AG09319 (cell line): ENCODE results near the gene DDIAS.

Source experiments
- DNase-seq: peaks from one replicate; pipeline ENCODE4 v3.0.0-alpha.2; 2010; ENCODE audit warnings: low read depth; ENCODE audit errors: extremely low read depth
- TF ChIP-seq, protein P1 (sequence below): IDR thresholded peaks from 2 replicates; pipeline ENCODE4 v1.5.1; 2011; ENCODE audit warnings: low read depth, mild to moderate bottlenecking, inconsistent platforms, low read length, moderate library complexity

DDIAS gene

GRCh38 chr11:82974851-82975250 lies 73.3 kb downstream of the DDIAS start:
- TF ChIP-seq, protein P1, sequence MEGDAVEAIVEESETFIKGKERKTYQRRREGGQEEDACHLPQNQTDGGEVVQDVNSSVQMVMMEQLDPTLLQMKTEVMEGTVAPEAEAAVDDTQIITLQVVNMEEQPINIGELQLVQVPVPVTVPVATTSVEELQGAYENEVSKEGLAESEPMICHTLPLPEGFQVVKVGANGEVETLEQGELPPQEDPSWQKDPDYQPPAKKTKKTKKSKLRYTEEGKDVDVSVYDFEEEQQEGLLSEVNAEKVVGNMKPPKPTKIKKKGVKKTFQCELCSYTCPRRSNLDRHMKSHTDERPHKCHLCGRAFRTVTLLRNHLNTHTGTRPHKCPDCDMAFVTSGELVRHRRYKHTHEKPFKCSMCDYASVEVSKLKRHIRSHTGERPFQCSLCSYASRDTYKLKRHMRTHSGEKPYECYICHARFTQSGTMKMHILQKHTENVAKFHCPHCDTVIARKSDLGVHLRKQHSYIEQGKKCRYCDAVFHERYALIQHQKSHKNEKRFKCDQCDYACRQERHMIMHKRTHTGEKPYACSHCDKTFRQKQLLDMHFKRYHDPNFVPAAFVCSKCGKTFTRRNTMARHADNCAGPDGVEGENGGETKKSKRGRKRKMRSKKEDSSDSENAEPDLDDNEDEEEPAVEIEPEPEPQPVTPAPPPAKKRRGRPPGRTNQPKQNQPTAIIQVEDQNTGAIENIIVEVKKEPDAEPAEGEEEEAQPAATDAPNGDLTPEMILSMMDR = no peak
- DNase-seq = no peak

DNA sequence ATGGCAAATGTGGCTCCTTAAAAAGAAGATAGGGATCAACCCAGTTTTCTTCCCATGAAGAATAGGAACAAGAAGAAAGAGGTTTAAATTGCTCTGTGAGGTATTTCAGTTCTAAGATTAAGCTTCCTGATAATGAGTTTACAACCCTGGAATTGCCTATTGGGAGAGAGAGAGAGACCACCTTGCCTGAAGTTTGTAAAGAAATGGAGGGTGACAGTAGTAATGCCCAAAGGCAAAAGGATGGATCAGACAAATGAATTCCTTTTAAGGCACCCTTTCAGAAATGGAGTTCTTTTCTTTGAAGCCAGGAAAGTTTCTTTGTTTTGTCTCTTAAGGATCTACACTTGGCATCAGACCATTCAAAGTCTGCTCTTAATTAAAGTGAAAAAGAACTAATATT lies 74.3 kb downstream of the DDIAS start:
- TF ChIP-seq, protein P1 = no peak
- no peak for DNase-seq

DNA sequence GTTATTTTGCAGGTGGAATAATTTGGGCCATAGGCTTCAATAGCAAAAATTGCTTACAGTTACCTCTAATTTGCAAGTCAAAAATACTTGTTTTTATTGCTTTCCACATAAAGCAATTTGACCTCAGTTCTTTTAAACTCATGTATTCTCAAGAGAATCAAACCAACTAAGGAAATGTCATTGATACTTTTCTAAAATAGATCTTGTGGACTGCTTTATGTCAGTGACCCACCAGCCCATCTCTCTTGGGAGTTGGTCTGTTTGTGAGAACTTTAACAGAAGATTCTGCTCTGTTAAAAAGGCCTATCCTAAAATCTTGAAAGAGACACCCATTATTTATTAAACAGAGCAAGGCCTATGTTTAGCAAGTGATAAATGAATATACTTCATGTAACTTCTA lies 75.2 kb downstream of the DDIAS start:
- TF ChIP-seq, protein P1 = no peak
- DNase-seq = no peak

GRCh38 chr11:82978422-82979099 lies 77.0 kb downstream of the DDIAS start:
- TF ChIP-seq, protein P1 = no peak
- peak; percentile 29 for DNase-seq

DNA sequence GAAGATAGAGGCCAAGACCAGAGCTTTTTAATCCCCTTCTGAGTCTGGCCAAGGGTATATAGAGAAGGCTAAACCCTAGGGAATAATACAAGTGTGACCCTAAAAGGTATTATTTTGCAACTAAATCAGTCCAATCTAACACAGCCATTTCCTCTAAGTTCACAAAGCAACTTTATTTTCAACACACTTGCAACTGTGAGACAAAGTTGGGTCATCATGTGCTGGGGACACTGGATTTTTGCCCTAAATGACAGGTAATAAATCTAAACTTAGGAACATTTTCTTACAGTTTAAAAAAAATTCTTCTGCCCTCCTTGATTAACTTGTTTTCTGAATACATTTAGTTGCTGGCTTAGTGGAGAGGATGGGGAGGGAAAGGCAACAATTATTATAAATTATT lies 78.3 kb downstream of the DDIAS start:
- DNase-seq = no peak
- TF ChIP-seq, protein P1 = no peak

GRCh38 chr11:82980292-82980691 lies 78.8 kb downstream of the DDIAS start:
- peak; percentile 25 for DNase-seq
- TF ChIP-seq, protein P1 = no peak

- DNase-seq = no peak
- TF ChIP-seq, protein P1 = no peak
These were observed 79.4 kb downstream of the DDIAS start for GRCh38 chr11:82980947-82981346.
